Naive thymus-derived CD8-positive, alpha-beta T cell (primary cell): ENCODE measurements around the gene NKX2-4. TPM values are rescaled to one million over a fixed set of nuclear protein-coding genes. Genes with fewer than 3 reads are reported as not detected.
A peak's percentile ranks its signal among the peaks of the same experiment; 100 is the strongest.
"Not testable (repeated sequence)": the region's sequence is repeated elsewhere in the genome, so short reads cannot be mapped to it uniquely, and the experiment has no call there.

Experiments used
- ATAC-seq, 2 donors: fragments of 150-1000 bp; cut with Tn5 transposase in 1 of 2; sonication (Bioruptor Pico), chemical (Tn5 transposase) in 1 of 2; 1 replicate in 1 of 2; 2 replicates in 1 of 2; pipeline ENCODE4 v1.10.0; 2021; ENCODE audit warnings: mild to moderate bottlenecking in 2 of 2, moderate library complexity in 2 of 2
- POLR2A ChIA-PET: fragments of 350-600 bp; sonication (Branson Sonifier 250); formaldehyde crosslinking; loops from one replicate; lab custom pipeline; 2021; ENCODE audit warnings: antibody characterized with exemption; lab: Charles Lee
- DNase-seq, 10 donors: peaks; one replicate each; pipeline versions ENCODE4 v3.0.0 to v3.0.0-alpha.2; 2020 to 2022
- H3K27ac Mint-ChIP-seq, 10 donors: one replicate each; pipeline ENCODE4 v1.8.0; 2020 to 2022; ENCODE audit warnings: mild to moderate bottlenecking in 10 of 10, mixed read lengths in 10 of 10, moderate library complexity in 4 of 10, inconsistent platforms in 1 of 10
- H3K27me3 Mint-ChIP-seq, 5 donors: one replicate each; pipeline ENCODE4 v1.8.0; 2021 to 2022; ENCODE audit warnings: mixed read lengths in 5 of 5
- H3K36me3 Mint-ChIP-seq, 3 donors: one replicate each; pipeline ENCODE4 v1.8.0; 2020 to 2022; ENCODE audit warnings: mixed read lengths in 3 of 3, mild to moderate bottlenecking in 2 of 3, inconsistent platforms in 1 of 3
- H3K4me1 Mint-ChIP-seq, 4 donors: one replicate each; pipeline ENCODE4 v1.8.0; 2021 to 2022; ENCODE audit warnings: mixed read lengths in 4 of 4
- H3K4me3 Mint-ChIP-seq, 10 donors: one replicate each; pipeline ENCODE4 v1.8.0; 2020 to 2022; ENCODE audit warnings: mild to moderate bottlenecking in 10 of 10, mixed read lengths in 10 of 10, moderate library complexity in 6 of 10, inconsistent platforms in 1 of 10
- H3K9me3 Mint-ChIP-seq, 9 donors: one replicate each; pipeline ENCODE4 v1.8.0; 2020 to 2022; ENCODE audit warnings: mixed read lengths in 9 of 9, mild to moderate bottlenecking in 3 of 9, inconsistent platforms in 1 of 9, moderate library complexity in 1 of 9
- polyA plus RNA-seq, 3 donors: library from polyadenylated mRNA; unstranded; fragments of 300-500 nt; fragmentation: Illumina TruSeq; gene quantifications; one replicate each; pipeline ENCODE4 v1.2.3, GENCODE V29; 2021
- total RNA-seq, 8 experiments: library from RNA in 2 of 8; stranded (reverse) in 2 of 8; gene quantifications; one replicate each; pipeline ENCODE4 v1.2.3 and lab custom pipeline; 2021 to 2026

Gene NKX2-4
- total and polyA plus RNA-seq, 5 experiments from 2014 or later, result not detected

- Mint-ChIP-seq H3K27ac (peak overlapping the region in 1 of 10 donors; percentile 0), H3K4me1 (peaks cover 7 to 21% (median 11%) of the 10 kb centered on the region in 4 donors), H3K36me3 (peaks cover 0 to 82% (median 25%) of the 10 kb centered on the region in 3 donors), H3K27me3 (no peaks in the 10 kb centered on the region), H3K9me3 (no peaks in the 10 kb centered on the region), H3K4me3 (no peak overlapping the region)
- POLR2A ChIA-PET, result interaction anchor here (0.6 to 0.7 kb wide), 2 partner anchors 73 to 255 kb away, joined by 3 read pairs; partner anchors contain the start of gene XRN2
- ATAC-seq (no peak), DNase-seq (no peak)
Observed at GRCh38 chr20:21376626-21377025, 20.7 kb downstream of the NKX2-4 start.

- ATAC-seq (no peak), DNase-seq (no peak)
- POLR2A ChIA-PET, result interaction anchor here (0.8 kb wide), 1 partner anchor 42 kb away, joined by 3 read pairs; no protein-coding TSS in a partner anchor
- peaks cover 10 to 21% (median 14%) of the 10 kb centered on the region in 4 donors for H3K4me1 Mint-ChIP-seq
- H3K36me3 Mint-ChIP-seq, result peaks cover 0 to 78% (median 22%) of the 10 kb centered on the region in 3 donors
- H3K27me3 Mint-ChIP-seq, result no peaks in the 10 kb centered on the region
- H3K4me3 Mint-ChIP-seq, result no peak overlapping the region
- H3K27ac Mint-ChIP-seq, result peak overlapping the region in 1 of 10 donors; percentile 3
- H3K9me3 Mint-ChIP-seq, result no peaks in the 10 kb centered on the region
Observed at GRCh38 chr20:21373436-21373835, 23.9 kb downstream of the NKX2-4 start.

GRCh38 chr20:21372016-21372415 is 25.3 kb downstream of the NKX2-4 start:
- H3K27ac Mint-ChIP-seq, result no peak overlapping the region
- ATAC-seq (no peak), DNase-seq (no peak)
- POLR2A ChIA-PET, result no interaction called here
- no peaks in the 10 kb centered on the region for H3K27me3 Mint-ChIP-seq
- H3K4me1 Mint-ChIP-seq, result peaks cover 10 to 17% (median 14%) of the 10 kb centered on the region in 4 donors
- peaks cover 0 to 77% (median 20%) of the 10 kb centered on the region in 3 donors for H3K36me3 Mint-ChIP-seq
- H3K9me3 Mint-ChIP-seq, result no peaks in the 10 kb centered on the region
- H3K4me3 Mint-ChIP-seq, result no peak overlapping the region

- POLR2A ChIA-PET, result no interaction called here
- no peak overlapping the region for H3K27ac Mint-ChIP-seq
- no peak overlapping the region for H3K4me3 Mint-ChIP-seq
- ATAC-seq (no peak), DNase-seq (no peak)
- H3K36me3 Mint-ChIP-seq, result peaks cover 0 to 77% (median 23%) of the 10 kb centered on the region in 3 donors
- no peaks in the 10 kb centered on the region for H3K27me3 Mint-ChIP-seq
- peaks cover 8 to 13% (median 9%) of the 10 kb centered on the region in 4 donors for H3K4me1 Mint-ChIP-seq
- no peaks in the 10 kb centered on the region for H3K9me3 Mint-ChIP-seq
Observed at GRCh38 chr20:21371193-21371592, 26.1 kb downstream of the NKX2-4 start.

DNA sequence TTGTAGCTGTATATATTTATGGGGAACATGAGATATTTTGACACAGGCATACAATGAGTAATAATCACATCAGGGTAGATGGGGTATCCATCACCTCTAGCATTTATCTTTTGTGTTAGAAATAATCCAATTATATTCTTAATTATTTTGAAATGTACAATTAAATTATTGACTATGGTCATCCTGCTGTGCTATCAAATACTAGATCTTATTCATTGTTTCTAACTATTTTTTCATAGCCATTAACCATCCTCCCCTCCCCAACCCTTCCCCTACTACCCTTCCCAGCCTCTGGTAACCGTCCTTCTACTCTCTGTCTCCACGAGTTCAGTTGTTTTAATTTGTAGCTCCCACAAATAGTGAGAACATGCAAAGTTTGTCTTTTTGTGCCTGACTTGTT is 28.5 kb downstream of the NKX2-4 start:
- Mint-ChIP-seq H3K4me3 (no peak overlapping the region), H3K36me3 (peaks cover 0 to 80% (median 23%) of the 10 kb centered on the region in 3 donors), H3K4me1 (peaks cover 6 to 10% (median 6%) of the 10 kb centered on the region in 4 donors), H3K27ac (no peak overlapping the region), H3K9me3 (no peaks in the 10 kb centered on the region), H3K27me3 (no peaks in the 10 kb centered on the region)
- ATAC-seq (no peak), DNase-seq (no peak)
- POLR2A ChIA-PET, result no interaction called here

GRCh38 chr20:21366273-21366672 is 31.1 kb downstream of the NKX2-4 start:
- POLR2A ChIA-PET, H3K27me3 Mint-ChIP-seq, H3K4me3 Mint-ChIP-seq, ATAC-seq, DNase-seq, H3K9me3 Mint-ChIP-seq, H3K27ac Mint-ChIP-seq: not testable (repeated sequence)
- Mint-ChIP-seq H3K4me1 (peaks cover 5 to 12% (median 8%) of the 10 kb centered on the region in 4 donors), H3K36me3 (peaks cover 0 to 81% (median 34%) of the 10 kb centered on the region in 3 donors)

- DNase-seq, result no peak
- POLR2A ChIA-PET, result no interaction called here
Observed at GRCh38 chr20:21365771-21366170, 31.6 kb downstream of the NKX2-4 start.

DNA sequence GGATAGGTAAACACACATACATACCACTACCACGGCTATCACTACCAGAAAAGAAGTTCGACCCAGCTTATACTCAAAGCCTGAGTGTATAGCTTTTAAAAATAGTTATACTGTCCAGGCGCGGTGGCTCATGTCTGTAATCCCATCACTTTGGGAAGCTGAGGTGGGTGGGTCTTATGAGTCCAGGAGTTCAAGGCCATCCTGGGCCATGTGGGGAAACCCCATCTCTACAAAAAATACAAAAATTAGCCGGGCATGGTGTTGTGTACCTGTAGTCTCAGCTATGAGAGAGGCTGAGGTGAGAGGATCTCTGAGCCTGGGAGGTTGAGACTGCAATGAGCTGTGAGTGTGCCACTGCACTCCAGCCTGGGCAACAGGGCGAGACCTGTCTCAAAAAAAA is 32.9 kb downstream of the NKX2-4 start:
- Mint-ChIP-seq H3K27ac (no peak overlapping the region), H3K4me3 (no peak overlapping the region), H3K9me3 (no peaks in the 10 kb centered on the region), H3K4me1 (peaks cover 5 to 23% (median 10%) of the 10 kb centered on the region in 4 donors), H3K36me3 (peaks cover 4 to 86% (median 39%) of the 10 kb centered on the region in 3 donors), H3K27me3 (no peaks in the 10 kb centered on the region)
- ATAC-seq (no peak), DNase-seq (no peak)
- POLR2A ChIA-PET, result no interaction called here

More at GRCh38 chr20:21365771-21366170, 31.6 kb downstream of the NKX2-4 start:
- Mint-ChIP-seq H3K9me3 (no peaks in the 10 kb centered on the region), H3K4me1 (peaks cover 5 to 12% (median 8%) of the 10 kb centered on the region in 4 donors), H3K36me3 (peaks cover 0 to 83% (median 34%) of the 10 kb centered on the region in 3 donors), H3K4me3 (no peak overlapping the region), H3K27me3 (no peaks in the 10 kb centered on the region), H3K27ac (no peak overlapping the region)
- no peak for ATAC-seq

DNA sequence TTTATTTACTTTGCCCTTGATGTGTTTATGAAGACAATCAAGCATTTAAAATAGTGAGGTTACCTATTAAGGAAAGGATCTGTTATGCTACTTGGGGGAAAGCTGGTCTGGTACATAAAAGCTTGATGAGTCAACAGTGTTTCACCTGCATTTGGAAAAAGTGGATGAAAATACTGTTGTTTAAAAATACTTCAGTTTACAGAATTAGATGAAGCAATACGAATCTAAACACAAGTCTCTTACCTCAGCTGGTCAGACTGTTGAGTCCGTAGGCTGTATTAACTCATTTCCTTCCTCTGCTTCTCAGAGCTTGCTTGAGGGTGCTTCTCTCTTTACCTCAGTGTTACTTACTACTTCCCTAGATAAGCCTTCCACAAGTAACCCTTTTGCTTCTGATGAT is 36.1 kb downstream of the NKX2-4 start:
- H3K27ac Mint-ChIP-seq, result peak overlapping the region in 3 of 10 donors; percentile 11 to 25 (median 16)
- H3K4me1 Mint-ChIP-seq, result peaks cover 5 to 23% (median 7%) of the 10 kb centered on the region in 4 donors
- no peaks in the 10 kb centered on the region for H3K27me3 Mint-ChIP-seq
- H3K9me3 Mint-ChIP-seq, result no peaks in the 10 kb centered on the region
- ATAC-seq (no peak), DNase-seq (no peak)
- H3K36me3 Mint-ChIP-seq, result peaks cover 9 to 83% (median 39%) of the 10 kb centered on the region in 3 donors
- POLR2A ChIA-PET, result no interaction called here
- no peak overlapping the region for H3K4me3 Mint-ChIP-seq

DNA sequence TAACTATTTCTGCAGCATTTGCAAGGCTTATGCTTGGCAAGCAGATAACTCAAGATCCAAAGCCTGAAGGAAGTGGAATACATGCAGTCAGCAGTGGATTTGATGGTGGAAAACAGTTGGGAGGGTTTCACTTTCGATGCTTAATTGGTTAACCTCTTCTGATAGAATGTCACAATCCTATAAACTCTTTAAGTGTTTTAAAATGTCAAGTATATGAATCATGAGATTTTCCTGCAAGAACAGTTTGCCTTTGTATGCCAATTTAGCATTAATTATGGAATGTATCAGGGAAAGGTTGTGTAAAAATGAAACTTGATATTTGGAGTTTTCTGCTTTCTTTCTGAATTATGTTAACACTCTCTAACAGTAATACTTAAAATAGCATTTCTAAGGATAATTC is 36.6 kb downstream of the NKX2-4 start:
- ATAC-seq, result no peak
- H3K27ac Mint-ChIP-seq, result peak overlapping the region in 3 of 10 donors; percentile 11 to 60 (median 32)
- POLR2A ChIA-PET, result no interaction called here
- peaks cover 9 to 86% (median 38%) of the 10 kb centered on the region in 3 donors for H3K36me3 Mint-ChIP-seq
- H3K9me3 Mint-ChIP-seq, result no peaks in the 10 kb centered on the region
- DNase-seq, result no peak
- no peak overlapping the region for H3K4me3 Mint-ChIP-seq
- H3K4me1 Mint-ChIP-seq, result peaks cover 5 to 23% (median 7%) of the 10 kb centered on the region in 4 donors
- H3K27me3 Mint-ChIP-seq, result no peaks in the 10 kb centered on the region

- Mint-ChIP-seq H3K27me3 (no peaks in the 10 kb centered on the region), H3K4me3 (no peak overlapping the region), H3K4me1 (peaks cover 5 to 23% (median 7%) of the 10 kb centered on the region in 4 donors), H3K9me3 (no peaks in the 10 kb centered on the region), H3K36me3 (peaks cover 9 to 83% (median 39%) of the 10 kb centered on the region in 3 donors), H3K27ac (peak overlapping the region in 1 of 10 donors; percentile 3)
- POLR2A ChIA-PET, result no interaction called here
- no peak for ATAC-seq
- DNase-seq, result no peak
Observed at GRCh38 chr20:21358737-21359136, 38.6 kb downstream of the NKX2-4 start.

GRCh38 chr20:21357844-21358243 is 39.5 kb downstream of the NKX2-4 start:
- Mint-ChIP-seq H3K9me3 (no peaks in the 10 kb centered on the region), H3K4me3 (no peak overlapping the region), H3K4me1 (peaks cover 2 to 18% (median 7%) of the 10 kb centered on the region in 4 donors), H3K27me3 (no peaks in the 10 kb centered on the region), H3K27ac (no peak overlapping the region), H3K36me3 (peaks cover 9 to 80% (median 33%) of the 10 kb centered on the region in 3 donors)
- no peak for DNase-seq
- ATAC-seq, result no peak
- POLR2A ChIA-PET, result no interaction called here

GRCh38 chr20:21356386-21356785 is 40.9 kb downstream of the NKX2-4 start:
- Mint-ChIP-seq H3K27me3 (no peaks in the 10 kb centered on the region), H3K9me3 (no peaks in the 10 kb centered on the region), H3K27ac (no peak overlapping the region), H3K4me3 (no peak overlapping the region), H3K4me1 (peaks cover 0 to 11% (median 4%) of the 10 kb centered on the region in 4 donors), H3K36me3 (peaks cover 9 to 72% (median 22%) of the 10 kb centered on the region in 3 donors)
- DNase-seq (no peak), ATAC-seq (no peak)
- POLR2A ChIA-PET, result no interaction called here
